Stimulated activated CD4-positive, alpha-beta T cell treated with anti-CD3 and anti-CD28 coated beads, Interleukin-2, amount 100 ng/mL, for 4 hours (primary cell): ENCODE data around the gene PET117.
"Not testable (repeated sequence)": the region's sequence is repeated elsewhere in the genome, so short reads cannot be mapped to it uniquely, and the experiment has no call there.

Source experiments
- DNase-seq: peaks from one replicate; pipeline ENCODE4 v3.0.0-alpha.2; 2020; ENCODE audit warnings: low read depth

Gene PET117

DNA sequence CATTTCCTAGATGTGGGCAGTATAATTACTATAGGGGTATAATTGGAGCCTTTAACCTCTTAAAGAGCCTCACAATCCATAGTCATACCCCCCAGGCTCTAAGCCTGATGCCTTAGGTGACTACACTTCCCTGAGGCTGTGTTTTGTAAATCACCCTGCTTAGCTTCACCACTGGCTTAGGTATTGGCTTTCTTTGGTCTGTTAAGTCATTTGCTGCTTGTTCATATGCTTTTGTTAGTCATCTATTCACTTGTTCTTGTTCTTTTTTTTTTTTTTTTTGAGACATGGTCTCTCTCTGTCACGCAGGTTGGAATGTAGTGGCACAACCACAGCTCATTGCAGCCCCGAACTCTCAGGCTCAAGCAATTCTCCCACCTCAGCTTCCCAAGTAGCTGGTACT, 26.7 kb downstream of the PET117 start:
- DNase-seq, result no peak

GRCh38 chr20:18165553-18165952, 27.9 kb downstream of the PET117 start:
- no peak for DNase-seq

DNA sequence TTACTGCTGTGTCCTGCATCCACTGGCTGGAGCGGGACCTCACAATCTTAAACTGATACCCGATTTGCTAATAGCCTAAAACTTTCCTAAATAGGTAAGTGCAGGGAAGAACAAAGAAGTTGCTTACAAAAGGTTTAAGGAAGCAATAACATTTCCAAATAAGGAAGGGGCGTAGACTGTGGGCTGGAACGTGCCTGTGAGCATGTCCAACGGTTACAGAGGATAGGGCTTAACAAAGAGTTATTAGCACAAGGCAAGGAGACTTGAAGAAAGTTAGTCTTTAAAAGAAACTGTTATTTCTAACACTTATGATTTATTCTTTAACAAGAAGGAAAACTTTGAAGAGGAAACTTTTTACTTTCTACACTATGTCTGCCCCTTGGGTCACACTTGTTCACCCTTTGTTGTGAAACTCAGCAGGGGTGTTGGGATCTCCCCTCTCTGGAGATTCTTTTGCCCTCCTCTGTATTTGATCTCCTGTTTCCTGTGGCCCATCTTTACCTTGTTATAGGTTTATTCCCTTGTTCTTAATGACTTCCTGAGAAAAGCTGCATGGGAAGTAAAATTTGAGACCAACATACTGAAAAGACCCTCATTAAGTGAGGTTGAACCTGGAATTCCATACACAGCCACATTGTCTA, 28.7 kb downstream of the PET117 start:
- no peak for DNase-seq

- DNase-seq, result no peak
Measured at GRCh38 chr20:18166950-18167349, 29.3 kb downstream of the PET117 start.

DNA sequence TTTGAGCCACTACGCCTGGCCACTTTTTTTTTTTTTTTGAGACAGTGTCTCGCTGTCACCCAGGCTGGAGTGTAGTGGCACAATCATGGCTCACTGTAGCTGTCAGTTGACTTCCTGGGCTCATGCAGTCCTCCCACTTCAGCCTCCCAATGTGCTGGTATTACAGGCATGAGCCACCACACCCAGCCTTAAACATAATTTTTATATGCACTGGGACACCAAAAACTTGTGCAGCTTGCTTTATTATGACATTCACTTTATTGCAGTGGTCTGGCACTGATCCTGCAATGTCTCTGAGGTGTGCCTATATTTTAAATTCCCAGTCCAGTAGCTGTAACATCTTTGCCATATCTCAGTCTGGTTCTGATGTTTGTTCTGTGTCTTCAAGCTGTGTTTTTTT, 34.7 kb downstream of the PET117 start:
- no peak for DNase-seq

- no peak for DNase-seq
Measured at GRCh38 chr20:18174906-18175683, 37.4 kb downstream of the PET117 start.

DNA sequence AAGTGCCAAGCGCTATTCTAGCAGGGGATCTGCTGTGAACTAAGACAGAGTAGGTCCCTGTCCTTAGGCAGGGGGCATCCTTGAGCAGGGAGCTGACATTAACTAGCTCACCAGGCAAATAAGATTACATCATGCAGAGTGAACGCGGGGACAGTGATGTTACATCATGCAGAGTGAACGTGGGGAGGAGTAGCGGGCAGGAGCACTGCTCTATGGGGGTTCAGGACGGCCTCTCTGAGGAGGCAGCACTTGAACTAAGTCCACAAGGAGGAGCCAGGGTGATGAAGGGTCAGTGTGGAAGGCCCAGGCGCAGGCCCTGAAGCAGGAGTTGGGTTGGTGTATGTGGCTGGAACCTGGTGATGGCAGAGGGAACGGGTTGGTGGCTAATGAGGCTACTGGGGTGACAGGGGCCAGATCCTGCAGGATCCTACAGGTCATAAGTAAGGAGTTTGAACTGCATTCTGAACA, 38.7 kb downstream of the PET117 start:
- DNase-seq, result no peak

DNA sequence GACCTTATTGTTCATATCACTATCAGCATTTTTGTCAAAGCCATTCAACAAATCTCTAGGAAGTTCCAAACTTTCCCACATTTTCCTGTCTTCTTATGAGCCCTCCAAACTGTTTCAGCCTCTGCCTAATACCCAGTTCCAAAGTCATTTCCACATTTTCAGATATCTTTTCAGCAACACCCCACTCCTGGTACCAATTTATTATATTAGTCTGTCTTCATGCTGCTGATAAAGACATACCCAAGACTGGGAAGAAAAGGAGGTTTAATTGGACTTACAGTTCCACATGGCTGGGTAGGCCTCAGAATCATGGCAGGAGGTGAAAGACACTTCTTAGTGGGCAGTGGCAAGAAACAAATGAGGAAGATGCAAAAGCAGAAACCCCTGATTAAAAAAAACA, 42.7 kb downstream of the PET117 start:
- DNase-seq, result not testable (repeated sequence)

DNA sequence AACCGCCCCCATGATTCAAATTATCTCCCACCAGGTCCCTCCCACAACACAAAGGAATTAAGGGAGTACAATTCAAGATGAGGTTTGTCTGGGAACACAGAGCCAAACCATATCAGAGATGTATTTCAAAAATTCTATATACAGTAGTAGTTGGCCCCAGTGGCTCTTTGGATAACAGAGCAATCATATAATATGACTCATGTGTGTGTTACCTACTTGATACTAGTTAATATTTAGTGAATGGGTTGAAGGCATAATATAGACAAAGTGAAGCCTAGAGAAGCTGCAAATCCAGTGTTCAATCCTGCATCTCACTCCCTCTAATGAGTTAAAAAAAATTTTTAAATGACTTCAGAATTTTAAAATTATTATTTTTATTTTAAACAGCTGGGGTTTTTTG, 43.2 kb downstream of the PET117 start:
- DNase-seq, result no peak

DNA sequence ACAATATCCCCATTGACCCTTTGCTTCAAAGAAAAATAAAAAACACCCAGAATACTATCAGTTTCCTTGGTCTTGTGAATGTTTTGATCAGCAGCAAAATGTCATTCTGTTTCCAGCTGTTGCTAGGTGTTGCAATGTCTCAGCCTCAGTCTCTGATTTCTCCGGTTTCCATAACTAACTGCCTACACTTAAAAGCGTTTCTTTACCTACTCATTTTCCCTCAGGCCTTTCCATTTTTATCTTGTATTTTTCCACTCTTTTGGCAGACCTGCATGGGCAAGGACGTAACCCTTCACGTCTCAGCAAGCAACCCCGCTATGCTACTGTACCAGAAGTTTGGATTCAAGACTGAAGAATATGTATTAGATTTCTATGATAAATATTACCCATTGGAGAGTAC, 49.4 kb downstream of the PET117 start:
- DNase-seq, result no peak

- no peak for DNase-seq
Measured at GRCh38 chr20:18188434-18188833, 50.8 kb downstream of the PET117 start.

- DNase-seq, result no peak
Measured at GRCh38 chr20:18190338-18191233, 52.9 kb downstream of the PET117 start.

DNA sequence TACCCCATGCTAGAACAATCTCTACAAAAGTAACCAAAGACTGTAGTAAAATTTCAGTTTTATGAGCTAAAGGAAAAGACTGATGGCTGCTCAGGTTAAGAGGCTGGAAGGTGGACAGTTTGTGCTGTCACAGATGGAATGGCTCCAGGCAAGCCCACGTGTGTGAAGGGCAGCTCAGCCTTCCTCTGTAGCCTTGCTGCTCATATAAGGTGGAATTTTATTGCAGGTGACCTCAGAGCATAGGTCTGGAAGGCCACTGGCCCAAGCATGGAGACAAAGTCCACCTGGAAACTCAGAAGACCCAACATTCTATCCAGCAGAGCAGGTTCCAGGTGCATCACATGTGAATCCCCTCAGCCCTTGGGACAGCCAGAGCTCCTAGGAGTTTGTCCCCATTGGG, 53.6 kb downstream of the PET117 start:
- no peak for DNase-seq
